Left colon (tissue), 2 donors: Measurements from ENCODE around the gene USP4. TPM values are rescaled to one million over a fixed set of nuclear protein-coding genes. Genes with fewer than 3 reads are reported as not detected.
A peak's percentile ranks its signal among the peaks of the same experiment; 100 is the strongest.
"Not testable (repeated sequence)": the region's sequence is repeated elsewhere in the genome, so short reads cannot be mapped to it uniquely, and the experiment has no call there.

Experiments
- ATAC-seq: fragments of 200-7000 bp; cut with Tn5 transposase; one replicate; pipeline ENCODE4 v1.9.1; 2020; ENCODE audit warnings: mild to moderate bottlenecking, moderate library complexity
- DNase-seq, 2 donors: peaks; one replicate each; pipeline ENCODE4 v3.0.0-alpha.2; 2020
- intact Hi-C, 2 donors: fragments of 100-400 bp; cut with DNase I in 1 of 2; cut with micrococcal nuclease in 1 of 2; formaldehyde crosslinking; loops; one replicate each; pipeline versions ENCODE4 v1.11.2 to v1.14.0; 2022; cut with DNase I, micrococcal nuclease
- total RNA-seq, 2 donors: library from RNA; stranded (reverse); fragmentation: NEBNext Ultra II Directional; extraction: Animal tissue kit (Norgen Biotek cat#: 25700); gene quantifications; one replicate each; pipeline ENCODE4 v1.2.1, GENCODE V29; 2021
- donor health status: DM: no; HTN: no; CAD: no.
- donor health status: DM: yes; HTN: yes; CAD: no.

Gene USP4
- total RNA-seq, 2 donors from 2014 or later, result 48.5 to 55.3 TPM

DNA sequence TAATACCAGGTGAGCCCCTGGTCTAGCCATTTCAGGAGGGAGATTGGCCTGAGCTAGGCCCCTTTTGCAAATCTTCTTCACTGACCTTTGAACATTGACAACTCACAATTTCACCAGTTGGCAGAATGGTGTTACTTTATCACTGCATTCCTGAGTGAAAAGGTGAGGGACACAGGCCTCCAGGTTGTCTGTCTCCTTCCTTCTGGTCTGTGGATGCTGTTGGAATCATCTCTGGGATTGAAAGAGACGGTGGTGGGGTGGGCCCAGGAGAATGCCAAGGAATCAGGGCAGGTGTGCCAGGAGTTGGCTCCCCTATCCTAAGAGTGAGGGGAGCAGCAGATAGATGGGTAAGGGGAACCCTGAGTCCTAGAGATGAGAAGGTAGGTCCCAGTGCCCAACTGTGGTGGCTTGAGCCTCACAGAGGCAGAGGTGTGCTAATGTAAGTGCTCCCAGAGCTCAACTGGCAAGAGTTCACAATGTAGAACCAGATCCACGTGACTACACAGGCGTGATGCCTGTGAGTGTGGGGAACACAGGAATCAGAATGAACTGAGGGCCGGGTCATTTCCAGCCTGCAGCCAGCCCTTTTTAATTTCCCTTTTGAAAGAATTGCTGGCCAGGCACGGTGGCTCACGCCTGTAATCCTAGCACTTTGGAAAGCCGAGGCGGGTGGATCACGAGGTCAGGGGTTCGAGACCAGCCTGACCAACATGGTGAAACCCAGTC lies 74.0 kb downstream of the USP4 start:
- no peak for ATAC-seq
- intact Hi-C loops, result no loop called here

DNA sequence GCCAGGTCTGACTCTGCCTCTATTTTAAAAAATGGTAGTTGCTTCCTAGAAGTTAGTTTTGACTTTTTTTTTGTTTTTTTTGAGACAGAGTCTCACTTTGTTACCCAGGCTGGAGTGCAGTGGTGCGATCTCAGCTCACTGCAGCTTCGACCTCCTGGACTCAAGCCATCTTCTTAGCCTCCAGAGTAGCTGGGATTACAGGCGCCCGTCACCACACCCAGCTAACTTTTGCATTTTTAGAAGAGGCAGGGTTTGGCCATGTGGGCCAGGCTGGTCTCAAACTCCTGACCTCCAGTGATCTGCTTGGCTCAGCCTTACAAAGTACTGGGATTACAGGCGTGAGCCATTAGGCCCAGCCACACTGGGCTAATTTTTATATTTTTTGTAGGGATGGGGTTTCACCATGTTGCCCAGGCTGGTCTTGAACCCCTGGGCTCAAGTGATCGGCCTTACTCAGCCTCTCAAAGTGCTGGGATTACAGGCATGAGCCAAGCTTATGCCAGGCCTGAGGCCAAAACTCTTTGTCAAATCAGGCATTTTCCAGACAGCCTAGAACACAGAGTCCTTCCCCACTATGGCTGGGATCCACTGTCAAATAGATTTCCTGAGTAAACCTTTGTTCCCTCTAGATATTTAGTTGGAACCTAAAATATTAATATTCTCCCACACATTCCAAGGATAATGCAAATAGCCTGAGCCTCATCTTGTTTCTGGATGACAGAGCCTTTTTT lies 76.5 kb downstream of the USP4 start:
- intact Hi-C loops, result no loop called here
- DNase-seq, result no peak
- no peak for ATAC-seq

More for the DNA sequence above, 74.0 kb downstream of the USP4 start:
- no peak for DNase-seq

DNA sequence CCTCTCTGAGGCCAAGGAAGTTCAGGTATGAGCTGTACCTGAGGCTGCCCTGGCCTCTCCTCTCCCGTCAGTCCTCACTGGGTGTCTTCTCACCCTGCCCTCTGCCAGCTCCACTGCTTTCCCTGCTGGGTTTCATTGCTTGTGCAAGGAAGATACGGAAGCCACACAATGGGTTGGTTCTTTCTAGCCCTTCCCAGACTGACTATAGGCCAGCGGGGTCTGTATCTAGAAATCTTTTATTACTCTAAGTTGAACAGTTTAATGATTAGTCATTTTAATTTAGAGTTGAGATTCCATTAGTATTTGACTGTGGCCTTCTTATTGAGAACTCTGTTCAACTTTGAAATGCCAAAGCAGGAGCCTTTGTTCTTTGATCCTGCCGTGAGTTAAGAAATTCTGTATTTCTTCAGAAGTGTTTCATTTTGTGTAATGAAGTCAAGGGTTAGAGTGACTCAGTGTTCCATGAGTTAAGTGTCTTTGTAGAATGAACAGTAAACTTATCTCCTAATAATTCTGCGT lies 79.0 kb downstream of the USP4 start:
- intact Hi-C loops, result no loop called here
- DNase-seq (no peak), ATAC-seq (no peak)

DNA sequence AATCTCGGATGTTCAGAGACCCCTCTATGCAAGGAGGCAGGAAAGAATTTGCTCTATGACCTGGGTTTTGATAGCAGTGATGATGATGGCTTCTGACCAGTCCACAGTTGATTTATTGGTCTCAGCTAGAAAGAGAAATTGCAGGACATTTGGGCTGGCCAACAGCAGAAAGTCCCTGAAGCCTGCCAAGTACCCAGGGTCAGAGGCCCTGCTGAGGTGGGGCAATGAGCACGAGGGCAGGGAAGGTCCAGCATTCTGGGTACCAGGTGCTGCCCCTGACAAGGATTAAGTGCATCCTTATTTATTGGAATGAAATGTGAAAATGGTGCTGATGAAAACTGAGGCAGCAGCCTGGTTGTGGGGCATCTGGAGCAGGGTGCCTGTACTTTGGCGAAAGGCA lies 82.7 kb downstream of the USP4 start:
- ATAC-seq (no peak), DNase-seq (no peak)
- intact Hi-C loops, result no loop called here

DNA sequence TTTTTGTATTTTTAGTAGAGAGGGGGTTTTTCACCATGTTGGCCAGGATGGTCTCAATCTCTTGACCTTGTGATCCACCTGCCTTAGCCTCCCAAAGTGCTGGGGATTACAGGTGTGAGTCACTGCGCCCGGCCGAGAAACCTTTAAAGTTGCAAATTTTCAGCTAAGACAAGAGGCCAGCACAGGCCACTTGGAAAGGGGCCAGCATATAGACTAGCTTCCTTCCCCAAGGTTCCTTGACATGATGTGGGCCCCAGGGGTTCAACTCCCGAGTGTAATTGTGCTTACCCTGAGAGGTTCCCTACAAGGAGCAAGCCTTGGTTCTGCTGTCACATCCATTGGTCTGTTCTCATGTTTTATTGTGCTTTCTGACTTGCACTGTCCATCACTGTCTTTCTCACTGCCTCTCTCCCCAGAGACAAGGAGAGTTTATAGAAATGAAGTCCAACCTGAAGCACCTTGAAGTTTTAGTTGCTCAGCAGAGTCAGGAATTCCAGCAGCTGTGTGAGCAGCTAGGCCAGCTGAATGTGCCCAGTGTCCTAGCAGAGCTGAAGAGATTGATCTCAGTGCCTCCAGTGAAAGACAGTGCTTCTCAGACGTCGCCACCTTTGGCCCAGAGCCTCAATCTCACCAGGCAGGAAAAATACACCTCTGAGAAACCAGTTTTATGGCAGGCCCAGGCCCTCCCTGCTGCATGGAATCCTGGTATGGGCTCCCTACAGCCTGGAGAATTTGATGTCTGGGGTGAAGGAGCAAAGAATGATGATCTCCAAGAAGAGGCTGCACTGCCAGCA lies 83.9 kb downstream of the USP4 start:
- peak; percentile 75 for ATAC-seq

DNA sequence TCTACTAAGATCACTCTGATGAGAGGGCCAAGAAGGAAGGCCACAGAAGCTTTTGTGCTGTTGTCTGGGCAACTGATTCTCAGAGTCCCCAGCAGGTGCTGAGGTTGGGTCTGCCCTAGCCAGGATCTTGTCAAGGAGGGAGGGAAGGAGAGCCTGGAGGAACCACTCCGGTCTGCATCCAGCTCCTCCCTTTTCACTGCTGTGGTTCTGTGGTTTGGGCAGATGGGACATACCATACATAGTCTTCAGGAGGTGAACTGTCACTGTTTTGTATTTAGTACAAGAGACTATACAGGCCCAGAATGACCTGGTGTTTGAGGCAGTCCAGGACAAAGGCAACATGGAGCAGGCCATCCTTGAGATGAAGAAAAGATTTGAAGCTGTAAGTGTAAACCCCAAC lies 84.7 kb downstream of the USP4 start:
- intact Hi-C loops, result no loop called here
- DNase-seq (no peak), ATAC-seq (no peak)

More for the DNA sequence above, 83.9 kb downstream of the USP4 start:
- DNase-seq, result no peak
- intact Hi-C loops, result no loop called here

DNA sequence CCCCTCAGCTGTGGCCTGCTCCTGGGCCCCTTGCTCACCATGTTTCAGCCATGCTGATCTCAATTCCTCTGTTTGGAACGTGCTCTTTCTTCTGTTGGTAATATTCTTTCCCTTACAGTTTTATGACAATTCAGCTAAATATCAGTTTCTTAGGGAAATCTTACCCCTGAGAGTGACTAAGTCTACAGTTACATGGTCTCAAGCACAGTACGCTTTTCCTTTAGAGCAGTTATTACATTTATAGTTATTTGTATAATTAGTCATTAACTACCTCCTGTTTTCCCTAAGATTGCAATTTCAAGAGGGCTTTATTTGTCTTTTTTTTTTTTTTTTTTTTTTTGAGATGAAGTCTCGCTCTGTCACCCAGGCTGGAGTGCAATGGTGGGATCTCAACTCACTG lies 86.3 kb downstream of the USP4 start:
- ATAC-seq (no peak), DNase-seq (no peak)
- intact Hi-C loops, result no loop called here

DNA sequence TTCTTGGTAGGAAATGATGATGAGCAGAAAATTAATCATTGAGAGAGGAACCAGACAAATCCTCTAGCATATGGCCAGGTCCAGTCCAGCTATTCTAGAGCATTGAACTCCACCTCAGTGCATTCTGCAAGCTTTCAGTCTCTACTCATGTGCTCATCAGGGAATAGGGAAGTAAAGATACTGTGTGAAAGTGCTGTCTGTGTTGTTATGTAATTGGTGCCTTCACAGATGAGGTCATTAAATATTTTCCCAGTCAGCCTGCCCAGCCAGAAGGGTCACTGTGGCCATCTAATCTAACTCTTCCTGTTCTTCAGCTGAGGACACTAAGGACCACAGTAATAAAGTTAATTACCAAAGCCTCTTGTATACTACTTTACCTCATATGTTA lies 91.0 kb downstream of the USP4 start:
- ATAC-seq, result peak; percentile 61
- DNase-seq, result no peak
- intact Hi-C loops, result no loop called here

DNA sequence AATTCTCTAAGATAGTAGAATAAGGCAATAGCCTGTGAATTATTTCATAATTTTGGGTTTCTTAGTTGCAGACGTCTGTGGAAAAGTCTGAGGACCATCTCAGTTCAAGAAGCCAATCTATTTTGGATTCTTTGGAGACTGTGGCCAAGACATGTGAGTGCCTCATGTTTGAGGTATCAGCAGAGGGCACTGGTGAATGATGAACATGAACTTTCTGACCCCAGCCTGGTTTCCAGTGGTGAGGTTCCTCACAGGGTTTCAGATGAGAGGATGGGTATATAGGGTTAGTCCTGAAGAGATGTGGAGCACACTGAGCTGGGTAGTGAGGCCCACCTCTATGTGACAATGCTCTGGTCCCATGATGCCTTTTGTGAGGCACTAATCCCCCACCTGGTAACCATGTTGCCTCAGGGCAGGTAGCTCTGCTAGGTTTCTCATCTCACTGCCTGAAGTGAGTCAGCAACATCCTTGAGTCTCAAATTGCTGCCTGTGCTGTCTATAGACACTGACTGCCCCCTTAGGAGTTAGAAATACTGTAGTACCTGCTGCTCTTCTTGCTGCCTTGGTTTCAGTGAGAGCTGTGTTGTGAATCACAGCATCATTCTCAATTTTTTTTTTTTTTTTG lies 95.2 kb downstream of the USP4 start:
- intact Hi-C loops, result no loop called here
- DNase-seq, result no peak
- no peak for ATAC-seq

DNA sequence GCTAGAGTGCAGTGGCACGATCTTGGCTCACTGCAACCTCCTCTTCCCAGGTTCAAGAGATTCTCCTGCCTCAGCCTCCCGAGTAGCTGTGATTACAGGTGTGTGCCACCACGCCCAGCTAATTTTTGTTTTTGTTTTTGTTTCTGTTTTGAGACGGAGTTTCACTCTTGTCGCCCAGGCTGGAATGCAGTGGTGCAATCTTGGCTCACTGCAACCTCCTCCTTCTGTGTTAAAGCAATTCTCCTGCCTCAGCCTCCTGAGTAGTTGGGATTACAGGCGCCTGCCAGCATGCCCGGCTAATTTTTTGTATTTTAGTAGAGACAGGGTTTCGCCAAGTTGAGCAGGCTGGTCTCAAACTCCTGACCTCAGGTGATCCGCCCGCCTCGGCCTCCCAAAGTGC lies 99.8 kb downstream of the USP4 start:
- ATAC-seq, intact Hi-C loops, DNase-seq: not testable (repeated sequence)

DNA sequence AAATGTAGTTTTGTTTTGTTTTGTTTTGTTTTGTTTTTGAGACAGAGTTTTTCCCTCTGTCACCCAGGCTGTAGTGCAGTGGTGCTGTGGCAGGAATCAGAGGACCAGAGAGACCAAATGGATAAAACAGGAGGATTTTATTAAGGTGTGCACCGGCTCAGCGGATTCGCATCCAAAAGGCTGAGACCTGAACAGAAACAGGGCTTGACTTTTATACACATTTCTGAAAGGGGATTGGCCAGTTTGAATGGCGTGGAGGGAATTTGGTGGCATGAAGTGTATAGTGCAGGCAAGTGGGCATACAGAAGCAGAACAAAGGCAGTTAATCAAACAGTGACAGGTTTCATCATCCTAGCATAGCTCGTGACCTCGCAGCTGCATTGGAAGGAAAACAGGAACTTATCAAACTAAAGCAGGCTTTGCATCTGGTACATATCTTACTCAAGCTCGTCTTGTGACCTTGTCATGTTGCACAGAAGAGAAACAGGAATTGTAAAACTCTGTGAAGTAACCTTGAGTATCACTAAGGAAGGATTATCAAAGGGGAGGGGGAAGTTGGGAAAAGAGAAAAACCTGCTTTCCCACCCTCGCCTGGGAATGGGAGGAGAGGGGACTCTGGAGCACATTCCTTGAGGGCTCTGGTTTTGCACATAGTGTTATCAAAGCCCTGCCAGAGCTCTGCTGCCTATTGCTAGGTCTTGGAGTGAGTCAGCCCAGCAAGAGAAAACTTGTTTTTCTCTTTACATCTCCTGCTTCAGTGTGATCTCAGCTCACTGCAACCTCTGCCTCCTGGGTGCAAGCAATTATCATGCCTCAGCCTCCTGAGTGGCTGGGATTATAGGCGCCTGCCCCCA lies 101.4 kb downstream of the USP4 start:
- peak; percentile 27 for ATAC-seq
- DNase-seq, result peak in 1 of 2 donors; percentile 44
- intact Hi-C loops, result no loop called here

DNA sequence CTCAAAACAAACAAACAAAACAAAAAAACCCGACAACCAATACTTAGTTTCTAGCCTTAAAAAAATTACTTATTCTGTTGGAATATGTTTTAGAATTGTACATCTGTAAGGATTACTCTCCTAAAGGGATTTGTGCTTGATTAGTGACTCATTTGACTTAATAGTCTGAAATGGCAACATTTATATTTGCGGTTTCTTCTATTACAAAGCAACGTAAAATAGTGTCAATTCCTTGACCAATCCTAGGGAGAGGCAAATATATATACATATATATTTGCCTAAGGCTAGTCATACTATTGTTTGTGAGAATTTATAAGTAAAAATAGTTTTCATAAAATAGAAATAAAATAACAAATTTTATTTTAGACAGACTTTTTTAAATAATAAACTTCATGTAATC lies 102.5 kb downstream of the USP4 start:
- ATAC-seq, result no peak
- no peak for DNase-seq
- intact Hi-C loops, result no loop called here

DNA sequence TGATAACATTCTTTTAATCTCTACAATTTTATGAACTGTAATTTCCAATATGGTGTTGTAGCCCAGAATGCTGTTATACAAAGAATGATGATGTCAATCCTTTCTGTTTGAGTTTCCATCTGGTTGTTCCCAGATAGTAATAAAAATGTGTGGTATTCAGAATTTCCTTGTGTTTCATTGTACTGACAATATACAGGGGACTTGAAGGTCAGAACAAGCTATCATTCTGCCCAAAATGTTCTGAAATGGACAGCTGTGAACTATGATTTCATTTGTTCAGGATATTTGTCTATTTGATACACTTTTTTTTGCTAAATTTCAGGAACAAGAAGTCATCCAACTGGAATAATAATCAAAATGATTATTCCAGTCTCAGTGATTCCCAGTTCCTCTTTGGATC lies 103.6 kb downstream of the USP4 start:
- DNase-seq (no peak), ATAC-seq (no peak)
- intact Hi-C loops, result no loop called here

DNA sequence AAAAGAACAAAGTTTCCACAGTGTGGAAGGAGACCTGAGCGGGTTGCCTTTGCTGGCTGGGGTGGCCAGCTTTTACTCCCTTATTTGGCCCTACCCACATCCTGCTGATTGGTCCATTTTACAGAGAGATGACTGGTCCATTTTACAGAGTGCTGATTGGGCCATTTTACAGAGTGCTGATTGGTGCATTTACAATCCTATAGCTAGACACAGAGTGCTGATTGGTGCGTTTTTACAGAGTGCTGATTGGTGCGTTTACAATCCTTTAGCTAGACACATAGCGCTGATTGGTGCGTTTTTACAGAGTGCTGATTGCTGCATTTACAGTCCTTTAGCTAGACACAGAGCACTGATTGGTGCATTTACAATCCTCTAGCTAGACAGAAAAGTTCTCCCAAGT lies 111.0 kb downstream of the USP4 start:
- ATAC-seq, DNase-seq, intact Hi-C loops: not testable (repeated sequence)
